Stimulated activated CD4-positive, alpha-beta T cell treated with anti-CD3 and anti-CD28 coated beads, TNF-alpha, amount 100 ng/mL, for 24 hours (primary cell): ENCODE results near the gene GJB6.
"Not testable (repeated sequence)": the region's sequence is repeated elsewhere in the genome, so short reads cannot be mapped to it uniquely, and the experiment has no call there.

ENCODE experiments used
- DNase-seq, 3 experiments: peaks; one replicate each; pipeline ENCODE4 v3.0.0-alpha.2; 2020; ENCODE audit warnings: low read depth in 3 of 3

The GJB6 gene

GRCh38 chr13:20231839-20232555 lies at the start of gene GJB6:
TSS of gene GJB6 (minus strand) at chr13:20232319. CDS start at chr13:20223480, 8,839 bp downstream.
- peak in 1 of 3 experiments; percentile 32 for DNase-seq

GRCh38 chr13:20276901-20277300 lies 44.8 kb upstream of the GJB6 start:
- not testable (repeated sequence) for DNase-seq

- no peak for DNase-seq
Measured at GRCh38 chr13:20274466-20274865, 42.3 kb upstream of the GJB6 start.

- DNase-seq = no peak
Measured at GRCh38 chr13:20272588-20273171, 40.6 kb upstream of the GJB6 start.

DNA sequence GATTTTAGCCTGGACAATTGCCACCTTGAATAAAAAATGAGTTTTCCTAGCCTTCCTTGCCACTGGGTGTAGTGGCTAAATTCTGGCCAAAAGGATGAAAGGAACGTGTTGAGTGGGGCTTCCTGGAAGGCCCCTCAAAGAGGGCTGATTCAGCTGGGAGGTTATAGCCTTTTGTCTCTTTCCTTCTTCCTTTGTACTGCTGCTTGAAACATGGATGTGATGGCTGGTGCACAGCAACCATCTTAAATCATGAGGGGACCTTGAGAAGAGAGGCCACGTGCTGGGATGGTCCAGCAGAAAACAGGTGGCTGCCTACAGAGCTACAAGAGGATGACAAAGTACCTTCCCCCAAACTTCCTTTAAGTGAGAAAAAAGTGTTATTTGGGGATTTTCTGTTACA lies 40.0 kb upstream of the GJB6 start:
- DNase-seq = no peak

- no peak for DNase-seq
Measured at GRCh38 chr13:20271441-20271840, 39.3 kb upstream of the GJB6 start.

GRCh38 chr13:20270163-20270865 lies 38.2 kb upstream of the GJB6 start:
- no peak for DNase-seq

DNA sequence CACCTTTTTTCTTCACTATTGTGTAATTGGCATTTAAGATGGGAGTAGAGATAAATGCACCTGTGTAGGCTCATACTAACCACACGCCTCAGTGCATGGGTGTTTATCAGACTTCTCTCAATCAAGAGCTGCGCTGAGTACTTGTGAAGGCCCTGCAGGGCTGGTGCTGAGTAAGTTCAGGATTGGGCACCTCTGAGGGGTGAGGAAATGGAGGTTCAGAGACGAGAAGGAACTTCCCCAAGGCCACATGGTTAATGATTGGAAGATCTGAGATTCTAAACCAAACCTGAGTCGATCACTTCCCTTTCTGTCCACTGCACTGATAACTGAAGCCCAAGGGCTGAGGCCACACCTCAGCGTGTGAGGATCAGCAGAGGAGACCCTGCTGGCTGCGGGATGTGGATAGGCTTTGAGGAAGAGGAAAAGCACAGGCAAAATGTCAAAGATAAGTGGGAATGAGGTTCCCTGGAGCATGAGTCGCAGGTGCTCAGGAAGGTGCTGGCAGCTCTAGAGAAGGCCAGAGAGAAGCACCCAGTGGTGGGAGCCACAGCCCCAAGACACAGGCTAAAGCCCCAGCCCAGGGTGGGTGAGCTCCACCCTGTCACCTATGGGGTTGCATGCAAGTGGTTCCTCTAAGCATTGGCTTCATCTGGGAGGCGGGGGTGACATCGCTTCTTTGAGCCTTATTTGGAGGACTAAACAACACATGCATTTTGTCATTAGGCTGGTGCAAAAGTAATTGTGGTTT lies 32.3 kb upstream of the GJB6 start:
- no peak for DNase-seq

- no peak for DNase-seq
Measured at GRCh38 chr13:20263393-20264044, 31.4 kb upstream of the GJB6 start.

DNA sequence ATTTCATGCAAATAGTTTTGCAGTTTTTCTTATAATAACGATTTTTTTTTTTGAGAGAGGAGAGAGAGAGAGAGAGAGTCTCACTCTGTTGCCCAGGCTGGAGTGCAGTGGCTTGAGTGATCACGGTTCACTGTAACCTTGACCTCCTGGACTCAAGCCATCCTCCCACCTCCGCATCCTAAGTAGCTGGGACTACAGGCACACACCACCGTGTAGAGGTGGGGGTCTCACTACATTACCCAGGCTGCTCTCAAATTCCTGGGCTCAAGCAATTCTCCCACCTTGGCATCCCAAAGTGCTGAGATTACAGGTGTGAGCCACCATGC lies 26.8 kb upstream of the GJB6 start:
- DNase-seq = no peak

- DNase-seq = no peak
Measured at GRCh38 chr13:20258208-20258962, 26.3 kb upstream of the GJB6 start.

- no peak for DNase-seq
Measured at GRCh38 chr13:20254076-20254475, 22.0 kb upstream of the GJB6 start.

DNA sequence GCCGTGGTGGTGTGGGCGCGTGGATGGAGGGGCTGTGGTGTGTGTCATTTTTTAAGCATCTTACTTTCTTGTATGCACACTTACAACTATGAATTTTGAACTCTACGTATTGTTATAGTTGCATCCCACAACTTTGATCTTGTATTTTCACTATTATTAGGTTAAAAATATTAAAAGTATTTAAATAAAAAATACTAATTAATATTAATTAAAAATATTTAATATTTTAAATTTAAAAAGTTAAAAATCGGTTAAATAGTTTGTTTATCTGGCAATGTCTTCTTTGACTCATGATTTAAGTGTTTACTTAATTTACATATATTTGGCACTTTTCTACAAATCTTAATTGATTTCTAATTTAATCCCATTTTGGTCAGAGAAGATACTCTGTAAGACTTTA lies 17.8 kb upstream of the GJB6 start:
- DNase-seq = no peak

- no peak for DNase-seq
Measured at GRCh38 chr13:20247963-20248362, 15.8 kb upstream of the GJB6 start.

DNA sequence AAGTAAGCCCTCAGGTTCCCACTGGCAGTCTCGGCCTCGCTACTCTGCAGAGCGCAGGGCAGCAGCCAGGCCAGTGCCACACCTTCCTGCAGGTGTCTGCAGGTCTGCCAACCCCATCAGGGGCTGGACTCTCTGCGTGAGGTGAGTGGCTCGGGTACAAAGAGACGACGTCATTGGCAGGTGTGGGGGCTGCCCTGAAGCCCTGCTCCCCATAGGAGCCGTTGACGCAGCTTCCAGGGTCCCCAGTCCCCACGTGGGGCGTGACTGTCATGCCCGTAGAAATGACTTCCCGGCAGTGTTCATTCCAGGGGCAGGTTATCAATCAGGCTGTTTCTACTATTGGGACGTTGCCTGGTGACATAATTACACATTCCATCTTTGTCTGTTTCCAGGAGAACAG lies 15.3 kb upstream of the GJB6 start:
- no peak for DNase-seq

DNA sequence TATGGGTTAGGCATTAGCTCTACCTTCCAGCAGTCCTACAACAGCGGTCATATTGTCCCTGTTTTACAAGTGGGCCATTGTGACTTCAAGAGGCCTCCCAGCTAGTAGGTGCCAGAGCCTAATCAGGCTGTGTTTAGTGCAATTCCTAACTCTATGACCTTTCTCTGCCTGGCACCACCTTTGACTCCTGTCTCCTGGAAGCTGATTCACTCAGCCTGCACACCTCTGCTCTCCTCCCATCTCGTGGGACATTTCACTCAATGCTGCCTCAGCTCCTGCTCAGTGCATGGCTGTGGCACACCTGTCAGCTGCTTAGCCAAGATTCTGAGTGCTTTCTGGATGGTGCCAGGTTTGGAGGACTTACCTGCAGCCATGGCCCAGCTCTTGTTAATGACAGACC lies 9.5 kb upstream of the GJB6 start:
- no peak for DNase-seq

DNA sequence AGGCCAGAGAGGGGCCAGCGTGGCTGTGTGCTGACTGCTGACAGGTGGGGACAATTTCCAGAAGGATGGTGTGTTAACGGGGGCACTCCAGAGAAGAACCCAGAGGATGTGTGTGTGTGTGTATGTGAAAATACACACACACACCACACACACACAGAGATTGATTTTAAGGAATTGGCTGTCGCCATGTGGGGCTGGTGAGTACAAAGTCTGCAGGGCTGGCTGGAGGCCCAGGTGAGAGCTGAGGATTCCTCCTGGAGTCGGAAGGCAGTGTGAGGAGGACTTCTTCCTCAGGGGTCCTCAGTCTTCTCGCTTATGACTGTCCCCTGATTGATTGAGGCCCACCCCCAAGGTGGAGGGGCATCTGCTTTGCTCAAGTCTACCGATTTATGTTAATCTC lies 7.6 kb upstream of the GJB6 start:
- no peak for DNase-seq

DNA sequence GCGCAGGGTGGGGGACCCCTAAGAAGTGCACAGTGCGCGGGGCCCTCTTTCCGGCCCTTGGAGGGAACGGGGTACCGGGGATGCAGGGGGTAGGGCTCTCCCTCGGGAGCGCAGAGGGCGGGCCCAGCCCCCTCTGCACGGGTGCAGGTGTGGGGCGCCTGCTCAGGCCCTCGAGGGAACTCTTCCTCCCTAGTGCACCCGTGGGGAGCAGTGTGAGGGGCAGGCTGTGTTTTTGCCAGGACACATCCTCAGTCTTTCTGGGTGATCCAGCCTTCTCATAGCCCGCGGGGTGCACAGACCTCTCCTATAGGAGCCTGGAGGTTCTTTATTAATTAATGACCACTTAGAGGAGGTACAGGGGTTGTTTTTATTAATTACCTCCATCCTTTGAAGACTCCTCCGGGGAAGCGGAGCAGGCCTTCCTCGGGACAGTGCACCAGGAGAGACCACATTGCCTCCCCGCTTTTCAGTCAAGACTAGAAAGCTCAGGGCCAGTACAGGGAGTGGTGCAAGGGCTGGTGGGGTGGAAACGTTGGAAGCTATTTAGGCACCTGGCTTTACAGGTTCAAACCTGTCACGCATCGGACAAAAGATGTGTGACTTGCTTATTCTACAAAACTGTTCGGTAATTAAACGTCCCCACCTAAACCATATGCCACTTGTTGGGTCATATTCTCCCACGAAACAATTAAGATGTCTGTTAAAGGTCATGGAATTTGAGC lies 598 bp upstream of the GJB6 start:
- no peak for DNase-seq

DNA sequence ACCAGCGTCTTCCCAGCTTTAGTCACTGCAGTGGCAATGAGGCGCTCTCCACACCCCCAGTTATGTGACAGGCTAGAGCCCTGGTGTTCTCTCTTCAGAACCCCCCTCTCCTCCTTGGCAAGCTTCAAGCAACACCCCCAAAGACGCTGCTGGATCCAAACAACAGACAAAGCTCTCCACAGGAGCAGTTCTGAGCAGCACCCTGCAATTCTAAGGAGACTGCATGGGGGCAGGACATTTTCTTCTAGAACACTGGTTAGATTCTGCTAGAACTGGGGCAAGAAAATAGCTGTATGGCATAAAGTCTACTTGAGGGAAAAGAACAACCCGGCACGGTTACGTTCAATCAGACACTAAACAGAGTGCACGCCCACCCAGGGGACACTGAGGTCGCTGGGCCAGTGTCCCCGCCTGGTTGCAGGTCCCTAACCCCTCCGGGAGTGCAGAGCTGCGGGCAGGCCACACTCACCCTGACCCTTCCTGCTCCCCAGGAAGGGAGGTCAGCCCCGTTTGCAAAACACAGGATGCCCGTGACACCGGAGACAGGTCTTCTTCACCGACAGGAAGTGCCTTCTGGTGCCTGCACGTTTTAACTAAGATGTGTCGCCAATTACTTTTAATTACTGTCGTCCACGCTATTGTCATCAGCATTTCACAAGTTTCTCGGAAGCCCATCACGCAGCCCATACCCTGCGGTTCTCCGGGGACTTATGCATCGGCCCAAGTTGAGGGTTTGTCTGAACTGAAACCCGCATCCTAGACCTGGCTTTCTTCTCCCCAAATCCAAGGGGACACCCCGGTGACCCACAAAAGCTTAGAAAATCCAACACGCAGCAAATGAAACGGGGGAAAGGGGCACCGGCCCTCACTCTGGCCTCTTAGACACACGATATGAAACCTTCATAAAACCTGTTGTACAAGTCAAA lies 943 bp downstream of the GJB6 start:
- no peak for DNase-seq

GRCh38 chr13:20227730-20228129 lies 4.4 kb downstream of the GJB6 start:
- no peak for DNase-seq
